ENCODE data around the gene TAAR1.
"Not testable (repeated sequence)": the region's sequence is repeated elsewhere in the genome, so short reads cannot be mapped to it uniquely, and the experiment has no call there.

Gene TAAR1

DNA sequence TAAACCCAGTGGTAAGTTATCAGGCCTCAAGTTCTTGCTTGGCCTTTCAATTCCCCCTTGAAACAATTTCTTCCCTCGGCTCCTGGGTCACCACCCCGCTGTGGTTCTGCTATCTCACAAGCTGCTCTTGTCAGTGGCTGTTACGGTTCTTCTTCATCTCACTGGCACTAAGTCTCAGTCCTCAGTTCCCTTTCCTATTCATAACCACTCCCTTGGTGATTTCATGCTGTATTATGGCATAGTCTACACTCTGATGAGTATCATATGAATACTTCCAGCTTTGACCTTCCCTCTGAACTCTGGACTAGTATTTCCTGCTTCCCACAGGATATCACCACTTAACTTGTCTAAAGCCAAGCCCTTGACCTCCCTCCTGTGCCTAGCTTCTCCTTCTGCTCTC, 7.9 kb downstream of the TAAR1 start:
- no peak for DNase-seq

DNA sequence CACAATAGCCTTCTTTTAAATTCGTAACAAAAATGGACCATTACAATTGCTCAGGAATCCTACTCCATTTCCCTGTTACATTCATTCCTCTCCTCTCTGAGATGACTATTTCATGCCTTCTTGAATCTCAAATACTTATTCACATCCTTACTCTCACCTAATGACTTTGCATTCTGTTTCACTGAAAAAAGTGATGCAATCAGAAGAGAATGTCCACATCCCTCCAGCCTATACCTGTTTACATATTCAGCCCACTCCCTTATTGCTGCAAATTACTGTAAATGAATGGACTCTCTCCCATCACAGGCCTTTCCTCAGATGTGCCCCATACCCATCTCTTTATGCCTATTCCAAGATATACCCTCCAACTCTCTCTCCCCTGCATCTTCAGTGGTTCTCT, 8.6 kb downstream of the TAAR1 start:
- DNase-seq = no peak

DNA sequence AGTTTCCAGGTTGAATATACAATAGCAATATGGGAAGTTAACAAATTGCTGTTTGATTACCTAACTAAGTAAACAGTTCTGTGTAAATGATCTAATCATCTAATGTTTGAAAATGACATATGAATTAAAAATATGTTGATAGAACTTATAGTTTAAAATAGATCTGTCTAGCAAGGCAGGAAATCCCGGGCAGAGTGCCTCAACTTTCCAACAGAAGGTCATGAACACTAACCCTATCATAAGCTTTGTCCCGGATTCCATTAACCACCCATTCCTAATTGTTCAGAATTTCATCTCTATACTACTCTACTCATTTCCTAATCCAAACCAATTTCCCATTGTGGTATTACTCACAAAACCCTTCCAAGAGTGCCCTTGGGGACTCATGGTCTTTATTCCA, 10.2 kb downstream of the TAAR1 start:
- DNase-seq = no peak

DNA sequence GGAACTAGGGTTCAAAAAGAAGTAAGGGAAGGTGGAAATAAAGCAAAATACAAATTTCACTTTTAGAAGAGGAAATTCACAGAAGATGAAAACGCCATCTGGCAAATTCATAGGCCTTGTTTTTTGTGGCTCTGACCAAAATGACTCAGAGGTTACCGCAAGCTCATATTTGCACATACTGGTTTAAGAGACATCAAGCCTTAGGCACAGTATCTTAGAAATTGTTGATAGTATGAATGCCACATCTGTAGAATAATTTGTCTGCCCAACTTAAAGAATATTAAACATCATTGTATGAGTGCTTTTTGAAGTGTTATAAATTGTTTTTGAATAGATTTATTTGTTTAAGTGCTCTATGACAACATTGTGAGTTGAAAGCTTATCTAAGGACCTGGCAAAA, 10.6 kb downstream of the TAAR1 start:
- no peak for DNase-seq

DNA sequence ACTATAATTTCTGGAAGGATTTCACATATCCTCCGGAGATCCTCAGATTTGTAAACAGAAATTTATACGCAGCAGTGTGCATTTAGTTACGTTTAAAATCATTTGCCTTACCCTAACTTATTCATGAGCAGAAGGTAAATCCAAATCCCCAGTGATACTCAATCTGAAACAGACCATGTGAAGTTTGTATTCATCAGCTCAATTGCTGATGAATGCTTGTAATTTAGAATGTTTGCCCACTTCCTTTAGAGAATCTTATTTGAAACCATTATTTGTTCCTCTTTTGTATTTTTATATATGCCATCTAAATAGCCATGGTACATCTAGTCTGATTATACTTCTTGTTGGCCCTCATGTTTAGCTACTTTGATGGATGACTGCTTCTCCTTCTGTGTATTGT, 15.4 kb downstream of the TAAR1 start:
- DNase-seq = no peak

DNA sequence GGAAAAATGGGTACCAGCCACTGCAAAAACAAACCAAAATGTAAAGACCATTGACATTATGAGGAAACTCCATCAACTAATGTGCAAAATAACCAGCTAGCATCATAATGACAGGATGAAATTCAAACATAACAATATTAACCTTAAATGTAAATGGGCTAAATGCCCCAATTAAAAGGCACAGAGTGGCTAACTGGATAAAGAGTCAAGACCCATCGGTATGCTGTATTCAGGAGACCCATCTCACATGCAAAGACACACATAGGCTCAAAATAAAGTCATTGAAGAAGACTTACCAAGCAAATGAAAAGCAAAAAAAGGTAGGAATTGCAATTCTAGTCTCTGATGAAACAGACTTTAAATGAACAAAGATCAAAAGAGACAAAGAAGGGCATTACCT, 21.8 kb downstream of the TAAR1 start:
- not testable (repeated sequence) for DNase-seq

DNA sequence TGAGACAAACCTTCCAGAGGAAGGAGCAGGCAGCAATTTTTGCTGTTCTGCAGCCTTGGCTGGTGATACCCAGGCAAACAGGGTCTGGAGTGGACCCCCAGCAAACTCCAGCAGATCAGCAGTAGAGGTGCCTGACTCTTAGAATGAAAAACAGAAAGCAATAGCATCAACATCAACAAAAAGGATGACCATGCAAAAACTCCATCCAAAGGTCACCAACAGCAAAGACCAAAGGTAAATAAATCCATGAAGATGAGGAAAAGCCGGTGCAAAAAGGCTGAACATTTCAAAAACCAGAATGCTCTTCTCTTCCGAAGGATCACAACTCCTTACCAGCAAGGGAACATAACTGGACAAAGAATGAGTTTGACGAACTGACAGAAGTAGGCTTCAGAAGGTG, 23.1 kb downstream of the TAAR1 start:
- not testable (repeated sequence) for DNase-seq

DNA sequence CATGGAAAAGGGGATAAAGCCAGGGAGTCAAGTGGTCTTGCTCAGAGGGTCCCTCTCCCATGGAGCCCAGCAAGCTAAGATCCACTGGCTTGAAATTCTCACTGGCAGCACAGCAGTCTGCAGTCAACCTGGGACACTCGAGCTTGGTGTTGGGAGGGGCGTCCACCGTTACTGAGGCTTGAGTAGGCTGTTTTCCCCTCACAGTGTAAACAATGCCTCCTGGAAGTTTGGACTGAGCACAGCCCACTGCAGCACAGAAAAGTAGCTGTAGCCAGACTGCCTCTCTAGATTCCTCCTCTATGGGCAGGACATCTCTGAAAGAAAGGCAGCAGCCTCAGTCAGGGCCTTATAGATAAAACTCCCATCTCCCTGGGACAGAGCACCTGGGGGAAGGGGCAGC, 23.7 kb downstream of the TAAR1 start:
- not testable (repeated sequence) for DNase-seq

DNA sequence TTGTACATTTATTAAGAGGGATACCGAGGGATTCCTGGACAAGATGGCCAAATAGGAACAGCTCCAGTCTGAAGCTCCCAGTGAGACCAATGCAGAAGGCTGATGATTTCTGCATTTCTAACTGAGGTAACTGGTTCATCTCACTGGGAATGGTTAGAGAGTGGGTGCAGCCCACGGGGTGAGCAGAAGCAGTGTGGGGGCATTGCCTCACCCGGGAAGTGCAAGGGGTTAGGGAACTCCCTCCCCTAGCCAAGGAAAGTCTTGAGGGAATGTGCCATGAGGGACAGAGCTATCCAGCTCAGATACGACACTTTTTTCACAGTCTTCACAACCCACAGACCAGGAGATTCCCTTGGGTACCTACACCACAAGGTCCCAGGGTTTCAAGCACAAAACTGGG, 24.2 kb downstream of the TAAR1 start:
- DNase-seq = no peak

DNA sequence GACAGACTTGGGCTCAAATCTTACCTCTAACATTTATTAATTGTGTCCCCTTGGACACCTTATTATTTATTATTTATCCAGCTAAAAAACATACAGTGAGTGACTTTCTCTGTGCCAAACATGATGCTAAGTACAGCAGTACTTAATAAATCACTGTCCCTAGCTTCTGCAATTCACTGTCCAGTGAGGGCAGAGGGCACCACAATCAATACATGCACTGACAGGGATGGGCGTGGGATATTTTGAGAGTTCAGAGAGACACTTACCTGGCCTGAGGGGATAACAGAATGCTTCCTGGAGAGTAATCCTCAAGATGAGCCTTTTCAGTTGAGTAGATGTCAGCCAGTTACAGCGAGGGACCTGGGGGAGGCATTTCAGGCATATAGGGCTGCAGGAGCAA, 25.6 kb downstream of the TAAR1 start:
- DNase-seq = no peak

DNA sequence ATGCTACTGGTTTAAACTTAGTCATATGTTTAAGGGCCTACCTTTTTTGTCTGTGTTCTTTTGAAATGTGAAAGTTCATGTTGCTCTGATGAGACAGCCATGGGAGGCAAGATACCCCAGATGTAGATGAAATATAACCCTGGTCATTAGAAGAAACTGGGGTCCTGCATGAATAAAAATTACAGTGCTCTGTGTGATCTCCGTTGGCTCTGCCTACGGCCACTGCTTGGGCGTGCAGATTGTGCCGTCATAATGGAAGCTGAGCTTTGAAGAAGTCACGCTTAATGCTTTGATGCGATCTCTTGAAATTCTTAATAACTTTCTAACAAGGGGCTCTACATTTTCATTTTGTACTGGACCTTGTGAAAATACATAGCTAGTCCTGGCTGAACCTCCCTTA, 34.8 kb downstream of the TAAR1 start, which contains the start of gene TAAR2:
TSS of gene TAAR2 (minus strand) at position 101 of the 400 bp plus-strand sequence. CDS start at position 101, 0 bp downstream.
- DNase-seq = no peak

DNA sequence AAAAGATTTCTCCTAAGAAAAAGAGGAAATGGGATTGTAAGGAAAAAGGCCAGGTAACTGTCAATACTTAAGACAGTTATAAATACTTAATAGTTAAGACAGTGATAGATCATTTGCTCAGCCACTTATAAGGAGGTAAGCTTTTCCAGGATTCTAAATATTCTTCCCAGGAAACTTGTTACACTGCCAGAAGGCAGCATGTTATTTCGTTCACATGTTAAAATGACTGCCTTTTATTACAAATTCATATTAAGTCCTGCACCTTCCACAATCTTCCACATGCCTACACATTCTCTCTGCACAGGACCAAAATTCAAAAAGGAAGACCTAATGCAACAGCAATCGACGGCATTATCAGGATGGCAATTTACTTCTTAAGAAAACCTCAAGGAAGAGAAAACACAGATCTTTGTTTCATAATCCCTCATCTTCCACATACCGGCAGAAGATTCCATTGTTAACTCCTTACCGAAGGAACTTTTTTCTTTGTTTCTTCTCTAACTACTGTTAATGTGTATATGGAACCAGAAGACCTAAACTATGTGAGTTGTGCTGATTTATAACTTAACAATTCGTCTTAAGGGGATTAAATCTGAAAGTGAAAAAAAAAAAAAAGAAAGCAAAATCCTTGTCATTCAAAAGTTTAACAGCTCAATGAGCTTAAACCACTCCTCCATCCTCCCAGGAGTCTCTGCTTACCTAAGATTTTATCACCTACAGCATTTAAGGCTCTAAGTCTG, 35.7 kb downstream of the TAAR1 start:
- DNase-seq = no peak

DNA sequence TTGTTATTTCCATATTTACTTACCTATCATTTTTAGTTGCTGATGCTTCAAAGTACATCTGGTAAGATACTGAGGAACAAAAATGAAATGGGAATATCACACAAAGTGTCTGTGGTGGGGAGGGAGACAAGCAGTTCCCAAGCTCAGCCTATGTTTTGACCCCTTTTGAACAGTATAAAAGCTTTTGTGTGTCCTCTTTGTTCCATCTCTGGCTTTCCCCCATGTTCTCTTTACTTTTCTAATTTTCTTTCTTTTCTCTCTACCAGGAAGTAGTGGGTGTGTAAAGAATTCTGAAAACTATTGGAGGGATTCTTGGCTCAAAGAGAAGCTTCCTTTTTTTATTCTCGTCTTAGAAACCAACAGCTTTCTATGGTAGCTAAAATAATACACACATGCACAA, 42.3 kb downstream of the TAAR1 start:
- peak; percentile 18 for DNase-seq

DNA sequence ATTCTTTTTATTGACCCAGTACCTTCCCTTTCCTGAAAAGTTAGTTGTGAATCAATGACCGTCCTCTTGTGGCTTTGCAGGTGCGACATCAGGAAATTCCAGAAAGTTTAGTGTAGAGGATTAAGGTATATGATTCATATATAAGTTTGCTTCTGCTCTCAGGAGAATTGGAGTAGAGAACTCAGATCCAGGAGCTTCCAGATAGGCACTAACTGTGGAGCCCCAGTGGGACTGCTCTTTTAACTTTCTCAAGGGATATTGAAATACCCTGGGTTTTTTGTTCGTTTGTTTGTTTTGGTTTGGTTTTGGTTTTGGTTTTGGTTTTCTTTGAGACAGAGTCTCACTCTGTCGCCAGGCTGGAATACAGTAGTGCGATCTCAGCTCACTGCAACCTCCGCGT, 44.4 kb downstream of the TAAR1 start:
- no peak for DNase-seq

DNA sequence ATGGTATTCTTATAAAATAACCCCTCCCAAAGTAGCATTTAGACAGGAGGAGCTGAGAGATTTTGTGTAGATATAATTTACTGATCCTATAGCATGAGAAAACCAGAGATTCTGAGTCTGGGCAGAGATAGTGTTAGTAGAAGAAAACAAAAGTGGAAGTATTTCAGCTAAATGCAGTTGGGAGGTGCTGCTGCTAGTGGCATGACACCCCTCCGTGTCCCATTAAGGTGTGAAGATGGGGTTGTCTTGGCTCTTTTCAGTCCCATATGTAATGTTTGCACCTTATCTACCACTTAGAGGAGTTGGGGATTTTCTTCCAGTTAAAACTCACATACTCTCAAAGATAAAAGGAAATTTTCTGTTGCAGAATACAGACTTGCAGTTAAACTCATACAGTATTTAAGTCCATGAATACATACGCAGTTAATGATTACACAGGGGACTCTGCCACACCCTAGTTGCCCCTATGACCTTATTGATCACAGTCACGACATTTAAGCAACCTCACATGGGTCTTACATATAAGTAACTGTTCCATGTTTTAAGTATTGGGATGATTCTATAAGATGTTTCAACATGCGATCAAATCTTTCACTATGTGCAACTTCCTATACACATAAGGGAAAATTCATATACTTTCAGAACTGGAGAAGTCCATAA, 46.4 kb downstream of the TAAR1 start:
- no peak for DNase-seq

DNA sequence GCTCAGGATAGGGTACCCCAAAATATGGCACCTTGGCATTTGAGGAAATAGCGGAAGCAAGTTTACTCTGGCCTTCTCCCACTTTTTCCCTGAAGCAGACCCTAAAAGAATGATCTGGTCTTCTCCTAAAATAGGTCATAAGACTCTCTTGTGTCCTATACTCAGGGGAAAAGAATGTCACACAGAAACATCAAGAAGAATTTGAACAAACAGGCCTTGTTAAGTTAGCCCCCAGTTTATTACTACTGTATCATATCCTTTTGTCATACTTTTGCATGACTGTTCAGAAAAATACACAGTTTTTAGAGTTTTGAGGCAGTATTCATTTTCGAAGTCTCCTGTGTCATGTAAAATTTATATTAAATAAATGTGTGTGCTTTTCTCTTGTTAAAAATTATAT, 47.4 kb downstream of the TAAR1 start:
- no peak for DNase-seq

DNA sequence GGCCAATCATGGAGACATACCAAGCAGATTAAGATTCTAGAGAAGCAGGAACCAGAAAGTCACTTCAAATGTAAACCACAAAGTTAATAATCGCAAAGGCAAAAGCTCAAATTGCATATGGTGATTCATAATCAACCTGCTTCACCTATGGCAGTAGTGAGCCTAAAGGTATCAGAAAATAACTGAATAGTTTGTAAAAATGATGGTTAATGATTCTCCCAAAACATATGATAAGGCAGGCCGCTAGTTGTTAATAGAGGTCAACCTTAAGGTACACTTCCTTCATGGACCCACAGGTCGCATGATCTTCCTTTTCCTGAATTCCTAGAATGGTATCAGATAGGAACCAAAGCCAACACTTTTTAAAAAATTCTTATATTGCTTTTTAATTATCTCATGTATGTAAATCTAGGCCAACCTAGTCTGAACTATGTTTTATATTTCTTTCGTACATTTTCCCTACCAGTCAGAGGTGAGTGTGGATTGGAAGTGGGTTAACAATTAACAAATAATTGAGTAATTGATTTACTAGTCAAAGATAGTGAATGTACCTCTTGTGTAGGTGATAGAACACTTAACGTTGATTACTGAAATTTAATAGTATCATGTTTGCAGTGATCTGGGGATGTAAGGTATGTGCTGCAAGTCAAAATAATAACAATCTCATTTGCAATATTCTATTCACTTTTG, 51.3 kb downstream of the TAAR1 start:
- no peak for DNase-seq

DNA sequence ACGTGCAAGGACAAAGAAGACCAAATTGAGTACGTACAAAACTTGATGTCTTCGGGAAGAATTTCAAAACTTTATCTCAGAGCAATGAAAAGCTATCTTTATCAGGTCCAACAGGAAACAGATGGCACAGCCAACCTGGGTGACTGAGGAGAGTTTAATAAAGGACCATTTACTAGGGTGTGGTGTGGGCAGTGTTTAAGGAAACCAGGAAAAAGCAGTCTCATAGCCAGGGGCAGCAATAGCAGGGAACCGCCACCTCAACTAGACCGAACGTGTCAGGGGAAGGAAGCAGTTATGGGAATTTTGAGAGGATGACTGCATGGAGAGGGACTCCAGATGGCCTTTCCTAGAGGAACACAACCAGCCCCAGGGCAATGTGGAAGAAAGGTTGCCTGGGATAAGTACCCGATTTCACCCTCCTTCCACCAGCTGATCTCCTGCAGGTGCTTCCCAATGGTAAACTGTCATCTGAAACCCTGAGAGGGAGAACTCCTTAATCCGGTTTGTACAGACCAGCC, 54.3 kb downstream of the TAAR1 start:
- DNase-seq = no peak

DNA sequence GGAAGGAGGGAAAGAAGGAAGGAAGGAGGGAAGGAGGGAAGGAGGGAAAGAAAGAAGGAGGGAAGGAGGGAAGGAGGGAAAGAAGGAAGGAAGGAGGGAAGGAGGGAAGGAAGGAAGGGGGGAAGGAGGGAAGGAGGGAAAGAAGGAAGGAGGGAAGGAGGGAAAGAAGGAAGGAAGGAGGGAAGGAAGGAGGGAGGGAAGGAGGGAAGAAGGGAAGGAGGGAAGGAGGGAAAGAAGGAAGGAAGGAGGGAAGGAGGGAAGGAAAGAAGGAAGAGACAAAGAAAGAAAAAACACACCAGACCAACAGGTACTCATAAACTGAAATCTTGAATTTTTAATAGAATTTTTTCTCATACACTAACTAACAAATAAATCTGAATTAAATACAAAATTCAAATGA, 58.1 kb downstream of the TAAR1 start:
- not testable (repeated sequence) for DNase-seq

DNA sequence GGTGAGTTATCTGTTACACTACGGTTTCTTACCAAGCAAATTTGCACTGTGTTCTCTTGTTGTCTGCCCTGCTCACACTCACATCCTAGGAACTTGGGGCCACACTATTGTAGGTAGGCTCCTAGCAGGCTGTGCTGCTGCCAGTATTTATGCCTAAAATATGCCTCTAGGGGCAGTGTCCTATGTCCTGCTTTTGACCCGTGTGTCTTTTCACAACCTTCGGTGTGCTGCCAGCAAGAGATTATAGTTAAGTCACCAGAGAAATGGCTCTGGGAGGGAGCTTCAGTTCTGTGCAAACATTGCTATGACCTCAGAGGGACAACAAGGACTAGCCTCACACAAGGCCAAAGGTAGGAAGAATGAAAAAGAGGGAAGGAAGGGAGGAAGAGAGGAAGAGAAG, 60.5 kb downstream of the TAAR1 start:
- DNase-seq = no peak

DNA sequence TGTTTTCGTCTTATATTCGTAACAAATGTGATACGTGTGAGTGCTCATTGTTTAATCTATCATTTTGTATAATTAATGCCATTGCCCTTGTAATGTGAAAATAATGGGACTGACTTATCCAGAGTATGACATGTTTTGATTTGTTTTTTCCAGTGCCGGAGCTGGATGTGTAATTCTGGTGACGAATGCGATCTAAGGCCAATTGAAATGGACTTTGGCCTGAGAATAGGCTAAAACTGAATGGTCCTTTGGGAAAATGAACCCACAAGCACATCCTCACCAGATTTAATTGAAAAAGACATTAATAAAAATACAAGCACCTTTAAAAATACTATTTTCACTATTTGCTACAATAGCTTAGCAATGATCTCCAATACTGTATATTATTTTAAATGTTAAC, 62.8 kb downstream of the TAAR1 start:
- DNase-seq = no peak

Measured in midbrain (tissue), 1 donor.